ENCODE results near the gene MTMR10.

Gene MTMR10

GRCh38 chr15:30940359-30940758, 51.1 kb downstream of the MTMR10 start:
- H3K9me3 ChIP-seq (ENCODE audit: control insufficient read depth in 1 of 2, low read length in 2 of 2) = no peaks in the 10 kb centered on the region
- H3K9ac ChIP-seq (ENCODE audit: low read depth in 1 of 2, low read length in 2 of 2) = no peak overlapping the region
- H3K27me3 ChIP-seq (ENCODE audit: control insufficient read depth in 1 of 2, insufficient read depth in 2 of 2, low read length in 2 of 2) = no peaks in the 10 kb centered on the region
- no peaks in the 10 kb centered on the region for H3K4me1 ChIP-seq (ENCODE audit: control insufficient read depth in 1 of 2, insufficient read depth in 2 of 2, low read length in 2 of 2)
- no peak overlapping the region for H3K27ac ChIP-seq (ENCODE audit: low read depth, low read length)
- peaks cover 39 to 76% of the 10 kb centered on the region in 2 donors for H3K36me3 ChIP-seq (ENCODE audit: control insufficient read depth in 1 of 2, insufficient read depth in 2 of 2, low read length in 2 of 2)
- no peak overlapping the region for H3K4me3 ChIP-seq (ENCODE audit: low read depth in 1 of 2, low read length in 2 of 2)

- no peak overlapping the region for H3K9ac ChIP-seq (ENCODE audit: low read depth in 1 of 2, low read length in 2 of 2)
- no peaks in the 10 kb centered on the region for H3K4me1 ChIP-seq (ENCODE audit: control insufficient read depth in 1 of 2, insufficient read depth in 2 of 2, low read length in 2 of 2)
- H3K9me3 ChIP-seq (ENCODE audit: control insufficient read depth in 1 of 2, low read length in 2 of 2) = no peaks in the 10 kb centered on the region
- H3K36me3 ChIP-seq (ENCODE audit: control insufficient read depth in 1 of 2, insufficient read depth in 2 of 2, low read length in 2 of 2) = peaks cover 37 to 72% of the 10 kb centered on the region in 2 donors
- H3K27me3 ChIP-seq (ENCODE audit: control insufficient read depth in 1 of 2, insufficient read depth in 2 of 2, low read length in 2 of 2) = no peaks in the 10 kb centered on the region
- H3K4me3 ChIP-seq (ENCODE audit: low read depth in 1 of 2, low read length in 2 of 2) = no peak overlapping the region
- H3K27ac ChIP-seq (ENCODE audit: low read depth, low read length) = no peak overlapping the region
These were observed 52.3 kb downstream of the MTMR10 start for GRCh38 chr15:30939161-30939560.

- H3K36me3 ChIP-seq (ENCODE audit: control insufficient read depth in 1 of 2, insufficient read depth in 2 of 2, low read length in 2 of 2) = peaks cover 14 to 56% of the 10 kb centered on the region in 2 donors
- H3K9ac ChIP-seq (ENCODE audit: low read depth in 1 of 2, low read length in 2 of 2) = no peak overlapping the region
- H3K27me3 ChIP-seq (ENCODE audit: control insufficient read depth in 1 of 2, insufficient read depth in 2 of 2, low read length in 2 of 2) = no peaks in the 10 kb centered on the region
- H3K4me1 ChIP-seq (ENCODE audit: control insufficient read depth in 1 of 2, insufficient read depth in 2 of 2, low read length in 2 of 2) = no peaks in the 10 kb centered on the region
- no peaks in the 10 kb centered on the region for H3K9me3 ChIP-seq (ENCODE audit: control insufficient read depth in 1 of 2, low read length in 2 of 2)
- H3K27ac ChIP-seq (ENCODE audit: low read depth, low read length) = no peak overlapping the region
- no peak overlapping the region for H3K4me3 ChIP-seq (ENCODE audit: low read depth in 1 of 2, low read length in 2 of 2)
These were observed 58.1 kb downstream of the MTMR10 start for GRCh38 chr15:30933293-30933692.

GRCh38 chr15:30930422-30930821, 61.0 kb downstream of the MTMR10 start:
- H3K4me3 ChIP-seq (ENCODE audit: low read depth in 1 of 2, low read length in 2 of 2) = no peak overlapping the region
- H3K4me1 ChIP-seq (ENCODE audit: control insufficient read depth in 1 of 2, insufficient read depth in 2 of 2, low read length in 2 of 2) = no peaks in the 10 kb centered on the region
- no peak overlapping the region for H3K9ac ChIP-seq (ENCODE audit: low read depth in 1 of 2, low read length in 2 of 2)
- no peak overlapping the region for H3K27ac ChIP-seq (ENCODE audit: low read depth, low read length)
- H3K27me3 ChIP-seq (ENCODE audit: control insufficient read depth in 1 of 2, insufficient read depth in 2 of 2, low read length in 2 of 2) = no peaks in the 10 kb centered on the region
- H3K9me3 ChIP-seq (ENCODE audit: control insufficient read depth in 1 of 2, low read length in 2 of 2) = no peaks in the 10 kb centered on the region
- peaks cover 19 to 67% of the 10 kb centered on the region in 2 donors for H3K36me3 ChIP-seq (ENCODE audit: control insufficient read depth in 1 of 2, insufficient read depth in 2 of 2, low read length in 2 of 2)

- Histone ChIP-seq H3K9me3 (ENCODE audit: control insufficient read depth in 1 of 2, low read length in 2 of 2) (no peaks in the 10 kb centered on the region), H3K27ac (ENCODE audit: low read depth, low read length) (no peak overlapping the region), H3K4me1 (ENCODE audit: control insufficient read depth in 1 of 2, insufficient read depth in 2 of 2, low read length in 2 of 2) (no peaks in the 10 kb centered on the region), H3K4me3 (ENCODE audit: low read depth in 1 of 2, low read length in 2 of 2) (no peak overlapping the region), H3K36me3 (ENCODE audit: control insufficient read depth in 1 of 2, insufficient read depth in 2 of 2, low read length in 2 of 2) (peaks cover 21 to 71% of the 10 kb centered on the region in 2 donors), H3K27me3 (ENCODE audit: control insufficient read depth in 1 of 2, insufficient read depth in 2 of 2, low read length in 2 of 2) (no peaks in the 10 kb centered on the region), H3K9ac (ENCODE audit: low read depth in 1 of 2, low read length in 2 of 2) (no peak overlapping the region)
These were observed 61.4 kb downstream of the MTMR10 start for GRCh38 chr15:30929982-30930381.

- H3K36me3 ChIP-seq (ENCODE audit: control insufficient read depth in 1 of 2, insufficient read depth in 2 of 2, low read length in 2 of 2) = peaks cover 29 to 72% of the 10 kb centered on the region in 2 donors
- H3K9ac ChIP-seq (ENCODE audit: low read depth in 1 of 2, low read length in 2 of 2) = no peak overlapping the region
These were observed 62.3 kb downstream of the MTMR10 start for GRCh38 chr15:30929064-30929669.

GRCh38 chr15:30928076-30928475, 63.4 kb downstream of the MTMR10 start:
- no peaks in the 10 kb centered on the region for H3K9me3 ChIP-seq (ENCODE audit: control insufficient read depth in 1 of 2, low read length in 2 of 2)
- no peak overlapping the region for H3K4me3 ChIP-seq (ENCODE audit: low read depth in 1 of 2, low read length in 2 of 2)
- no peak overlapping the region for H3K27ac ChIP-seq (ENCODE audit: low read depth, low read length)
- H3K9ac ChIP-seq (ENCODE audit: low read depth in 1 of 2, low read length in 2 of 2) = no peak overlapping the region
- no peaks in the 10 kb centered on the region for H3K4me1 ChIP-seq (ENCODE audit: control insufficient read depth in 1 of 2, insufficient read depth in 2 of 2, low read length in 2 of 2)
- no peaks in the 10 kb centered on the region for H3K27me3 ChIP-seq (ENCODE audit: control insufficient read depth in 1 of 2, insufficient read depth in 2 of 2, low read length in 2 of 2)
- peaks cover 29 to 78% of the 10 kb centered on the region in 2 donors for H3K36me3 ChIP-seq (ENCODE audit: control insufficient read depth in 1 of 2, insufficient read depth in 2 of 2, low read length in 2 of 2)

More at GRCh38 chr15:30929064-30929669, 62.3 kb downstream of the MTMR10 start:
- Histone ChIP-seq H3K9me3 (ENCODE audit: control insufficient read depth in 1 of 2, low read length in 2 of 2) (no peaks in the 10 kb centered on the region), H3K4me3 (ENCODE audit: low read depth in 1 of 2, low read length in 2 of 2) (no peak overlapping the region), H3K27ac (ENCODE audit: low read depth, low read length) (no peak overlapping the region), H3K4me1 (ENCODE audit: control insufficient read depth in 1 of 2, insufficient read depth in 2 of 2, low read length in 2 of 2) (no peaks in the 10 kb centered on the region), H3K27me3 (ENCODE audit: control insufficient read depth in 1 of 2, insufficient read depth in 2 of 2, low read length in 2 of 2) (no peaks in the 10 kb centered on the region)

GRCh38 chr15:30927148-30927761, 64.2 kb downstream of the MTMR10 start:
- Histone ChIP-seq H3K27ac (ENCODE audit: low read depth, low read length) (no peak overlapping the region), H3K9me3 (ENCODE audit: control insufficient read depth in 1 of 2, low read length in 2 of 2) (no peaks in the 10 kb centered on the region), H3K36me3 (ENCODE audit: control insufficient read depth in 1 of 2, insufficient read depth in 2 of 2, low read length in 2 of 2) (peaks cover 29 to 86% of the 10 kb centered on the region in 2 donors)

GRCh38 chr15:30926161-30926560, 65.3 kb downstream of the MTMR10 start:
- H3K4me1 ChIP-seq (ENCODE audit: control insufficient read depth in 1 of 2, insufficient read depth in 2 of 2, low read length in 2 of 2) = no peaks in the 10 kb centered on the region
- H3K9ac ChIP-seq (ENCODE audit: low read depth in 1 of 2, low read length in 2 of 2) = no peak overlapping the region
- no peak overlapping the region for H3K27ac ChIP-seq (ENCODE audit: low read depth, low read length)
- H3K9me3 ChIP-seq (ENCODE audit: control insufficient read depth in 1 of 2, low read length in 2 of 2) = no peaks in the 10 kb centered on the region
- peaks cover 35 to 89% of the 10 kb centered on the region in 2 donors for H3K36me3 ChIP-seq (ENCODE audit: control insufficient read depth in 1 of 2, insufficient read depth in 2 of 2, low read length in 2 of 2)
- no peaks in the 10 kb centered on the region for H3K27me3 ChIP-seq (ENCODE audit: control insufficient read depth in 1 of 2, insufficient read depth in 2 of 2, low read length in 2 of 2)
- H3K4me3 ChIP-seq (ENCODE audit: low read depth in 1 of 2, low read length in 2 of 2) = no peak overlapping the region

More at GRCh38 chr15:30927148-30927761, 64.2 kb downstream of the MTMR10 start:
- Histone ChIP-seq H3K4me3 (ENCODE audit: low read depth in 1 of 2, low read length in 2 of 2) (no peak overlapping the region), H3K9ac (ENCODE audit: low read depth in 1 of 2, low read length in 2 of 2) (no peak overlapping the region), H3K27me3 (ENCODE audit: control insufficient read depth in 1 of 2, insufficient read depth in 2 of 2, low read length in 2 of 2) (no peaks in the 10 kb centered on the region), H3K4me1 (ENCODE audit: control insufficient read depth in 1 of 2, insufficient read depth in 2 of 2, low read length in 2 of 2) (no peaks in the 10 kb centered on the region)

- Histone ChIP-seq H3K27ac (ENCODE audit: low read depth, low read length) (no peak overlapping the region), H3K36me3 (ENCODE audit: control insufficient read depth in 1 of 2, insufficient read depth in 2 of 2, low read length in 2 of 2) (peaks cover 36 to 90% of the 10 kb centered on the region in 2 donors), H3K9ac (ENCODE audit: low read depth in 1 of 2, low read length in 2 of 2) (no peak overlapping the region), H3K27me3 (ENCODE audit: control insufficient read depth in 1 of 2, insufficient read depth in 2 of 2, low read length in 2 of 2) (no peaks in the 10 kb centered on the region), H3K4me3 (ENCODE audit: low read depth in 1 of 2, low read length in 2 of 2) (no peak overlapping the region), H3K4me1 (ENCODE audit: control insufficient read depth in 1 of 2, insufficient read depth in 2 of 2, low read length in 2 of 2) (no peaks in the 10 kb centered on the region), H3K9me3 (ENCODE audit: control insufficient read depth in 1 of 2, low read length in 2 of 2) (no peaks in the 10 kb centered on the region)
These were observed 65.7 kb downstream of the MTMR10 start for GRCh38 chr15:30925686-30926085.
